Measurements from ENCODE around the gene TSKU. TPM values are rescaled to one million over a fixed set of nuclear protein-coding genes. Genes with fewer than 3 reads are reported as not detected.

The TSKU gene
- total and polyA plus RNA-seq, 8 donors = 2.7 to 25.2 (median 10.7) TPM

- DNase-seq (no peak), FAIRE-seq (no peak), ATAC-seq (no peak)
- intact Hi-C loops (cut with DNase I) = loop anchor here in 2 of 3 donors (5.0 to 10.0 kb wide), 2 partner anchors 61 to 159 kb away; no protein-coding TSS in a partner anchor
- no peak overlapping the region for H3K4me3 ChIP-seq
- no peaks in the 10 kb centered on the region for H3K9me3 ChIP-seq
- H3K4me1 ChIP-seq = no peaks in the 10 kb centered on the region
- no peaks in the 10 kb centered on the region for H3K27me3 ChIP-seq
- WGBS, 2 donors = 88 to 89% methylated on average over 4 of the region's 4 CpGs
- no peak overlapping the region for H3K27ac ChIP-seq
- TF ChIP-seq CTCF (IDR thresholded peaks at IDR 0.05) = no peak
- H3K36me3 ChIP-seq = no peaks in the 10 kb centered on the region
Observed at GRCh38 chr11:76736266-76736665, 46.9 kb upstream of the TSKU start.

GRCh38 chr11:76736773-76737495, 46.2 kb upstream of the TSKU start:
- Histone ChIP-seq H3K27me3 (no peaks in the 10 kb centered on the region), H3K4me1 (no peaks in the 10 kb centered on the region), H3K9me3 (no peaks in the 10 kb centered on the region), H3K27ac (no peak overlapping the region), H3K36me3 (no peaks in the 10 kb centered on the region), H3K4me3 (no peak overlapping the region)
- WGBS, 2 donors = 85 to 87% methylated on average over 12 of the region's 12 CpGs
- no peak for TF ChIP-seq CTCF (IDR thresholded peaks at IDR 0.05)
- ATAC-seq (no peak), DNase-seq (no peak), FAIRE-seq (no peak)
- intact Hi-C loops (cut with DNase I) = loop anchor here in 2 of 3 donors (5.0 to 10.0 kb wide), 2 partner anchors 60 to 158 kb away; no protein-coding TSS in a partner anchor

GRCh38 chr11:76738618-76739240, 44.4 kb upstream of the TSKU start:
- intact Hi-C loops (cut with DNase I) = loop anchor here in 2 of 3 donors (5.0 to 10.0 kb wide), 2 partner anchors 59 to 156 kb away; no protein-coding TSS in a partner anchor
- Histone ChIP-seq H3K27ac (no peak overlapping the region), H3K9me3 (no peaks in the 10 kb centered on the region), H3K36me3 (no peaks in the 10 kb centered on the region), H3K4me3 (no peak overlapping the region), H3K4me1 (no peaks in the 10 kb centered on the region), H3K27me3 (no peaks in the 10 kb centered on the region)
- ATAC-seq = no peak
- 75 to 76% methylated on average over 8 of the region's 8 CpGs for WGBS, 2 donors
- TF ChIP-seq CTCF (IDR thresholded peaks at IDR 0.05) = no peak
- no peak for FAIRE-seq
- no peak for DNase-seq

GRCh38 chr11:76739798-76740197, 43.4 kb upstream of the TSKU start:
- Histone ChIP-seq H3K4me3 (no peak overlapping the region), H3K4me1 (no peaks in the 10 kb centered on the region), H3K27me3 (no peaks in the 10 kb centered on the region), H3K36me3 (no peaks in the 10 kb centered on the region), H3K27ac (no peak overlapping the region), H3K9me3 (no peaks in the 10 kb centered on the region)
- intact Hi-C loops (cut with DNase I) = loop anchor here in 2 of 3 donors (5.0 to 10.0 kb wide), 2 partner anchors 58 to 155 kb away; no protein-coding TSS in a partner anchor
- no peak for TF ChIP-seq CTCF (IDR thresholded peaks at IDR 0.05)
- 68 to 73% methylated on average over 6 of the region's 6 CpGs for WGBS, 2 donors
- no peak for FAIRE-seq
- DNase-seq = no peak
- ATAC-seq = no peak

- WGBS, 2 donors = 81 to 89% methylated on average over 5 of the region's 5 CpGs
- ATAC-seq (no peak), FAIRE-seq (no peak), DNase-seq (no peak)
- Histone ChIP-seq H3K27me3 (no peaks in the 10 kb centered on the region), H3K9me3 (no peaks in the 10 kb centered on the region), H3K36me3 (no peaks in the 10 kb centered on the region), H3K27ac (no peak overlapping the region), H3K4me1 (no peaks in the 10 kb centered on the region), H3K4me3 (no peak overlapping the region)
- TF ChIP-seq CTCF (IDR thresholded peaks at IDR 0.05) = no peak
- intact Hi-C loops (cut with DNase I) = no loop called here
Observed at GRCh38 chr11:76740772-76741171, 42.4 kb upstream of the TSKU start.
